ENCODE measurements around the gene HADHA. TPM values are rescaled to one million over a fixed set of nuclear protein-coding genes. Genes with fewer than 3 reads are reported as not detected.

The HADHA gene
- total RNA-seq, 2 experiments from 2014 or later = 126 to 150 TPM

GRCh38 chr2:26170795-26171194, 73.6 kb downstream of the HADHA start:
- no peak for DNase-seq (ENCODE audit: low spot score)
- Histone ChIP-seq H3K27ac (ENCODE audit: low read depth, low read length, poor library complexity, severe bottlenecking) (no peak overlapping the region), H3K79me2 (ENCODE audit: insufficient read depth, low read depth, low read length) (no peaks in the 10 kb centered on the region), H3K4me2 (ENCODE audit: low read length) (no peak overlapping the region), H3K9me2 (ENCODE audit: insufficient read depth, low read length) (no peaks in the 10 kb centered on the region), H3K4me1 (ENCODE audit: insufficient read depth, low read length, poor library complexity, severe bottlenecking) (no peaks in the 10 kb centered on the region), H3K36me3 (ENCODE audit: insufficient read depth, low read length) (no peaks in the 10 kb centered on the region), H2AFZ (ENCODE audit: low read length) (no peak overlapping the region), H3K9me3 (ENCODE audit: low read length) (no peaks in the 10 kb centered on the region), H3K4me3 (ENCODE audit: low read depth, low read length, poor library complexity, severe bottlenecking) (no peak overlapping the region), H4K20me1 (ENCODE audit: insufficient read depth, low read length) (no peaks in the 10 kb centered on the region)
- no TSS peak for BruUV-seq (replicated peaks)
- POLR2A ChIA-PET = no interaction called here
- CTCF ChIA-PET (ENCODE audit: unreplicated experiment) = no interaction called here
- TF ChIP-seq, protein P1, sequence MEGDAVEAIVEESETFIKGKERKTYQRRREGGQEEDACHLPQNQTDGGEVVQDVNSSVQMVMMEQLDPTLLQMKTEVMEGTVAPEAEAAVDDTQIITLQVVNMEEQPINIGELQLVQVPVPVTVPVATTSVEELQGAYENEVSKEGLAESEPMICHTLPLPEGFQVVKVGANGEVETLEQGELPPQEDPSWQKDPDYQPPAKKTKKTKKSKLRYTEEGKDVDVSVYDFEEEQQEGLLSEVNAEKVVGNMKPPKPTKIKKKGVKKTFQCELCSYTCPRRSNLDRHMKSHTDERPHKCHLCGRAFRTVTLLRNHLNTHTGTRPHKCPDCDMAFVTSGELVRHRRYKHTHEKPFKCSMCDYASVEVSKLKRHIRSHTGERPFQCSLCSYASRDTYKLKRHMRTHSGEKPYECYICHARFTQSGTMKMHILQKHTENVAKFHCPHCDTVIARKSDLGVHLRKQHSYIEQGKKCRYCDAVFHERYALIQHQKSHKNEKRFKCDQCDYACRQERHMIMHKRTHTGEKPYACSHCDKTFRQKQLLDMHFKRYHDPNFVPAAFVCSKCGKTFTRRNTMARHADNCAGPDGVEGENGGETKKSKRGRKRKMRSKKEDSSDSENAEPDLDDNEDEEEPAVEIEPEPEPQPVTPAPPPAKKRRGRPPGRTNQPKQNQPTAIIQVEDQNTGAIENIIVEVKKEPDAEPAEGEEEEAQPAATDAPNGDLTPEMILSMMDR (conservative IDR thresholded peaks at IDR 0.05; ENCODE audit: low read length) = no peak
- intact Hi-C loops (cut with micrococcal nuclease; ENCODE audit: unreplicated experiment) = no loop called here

DNA sequence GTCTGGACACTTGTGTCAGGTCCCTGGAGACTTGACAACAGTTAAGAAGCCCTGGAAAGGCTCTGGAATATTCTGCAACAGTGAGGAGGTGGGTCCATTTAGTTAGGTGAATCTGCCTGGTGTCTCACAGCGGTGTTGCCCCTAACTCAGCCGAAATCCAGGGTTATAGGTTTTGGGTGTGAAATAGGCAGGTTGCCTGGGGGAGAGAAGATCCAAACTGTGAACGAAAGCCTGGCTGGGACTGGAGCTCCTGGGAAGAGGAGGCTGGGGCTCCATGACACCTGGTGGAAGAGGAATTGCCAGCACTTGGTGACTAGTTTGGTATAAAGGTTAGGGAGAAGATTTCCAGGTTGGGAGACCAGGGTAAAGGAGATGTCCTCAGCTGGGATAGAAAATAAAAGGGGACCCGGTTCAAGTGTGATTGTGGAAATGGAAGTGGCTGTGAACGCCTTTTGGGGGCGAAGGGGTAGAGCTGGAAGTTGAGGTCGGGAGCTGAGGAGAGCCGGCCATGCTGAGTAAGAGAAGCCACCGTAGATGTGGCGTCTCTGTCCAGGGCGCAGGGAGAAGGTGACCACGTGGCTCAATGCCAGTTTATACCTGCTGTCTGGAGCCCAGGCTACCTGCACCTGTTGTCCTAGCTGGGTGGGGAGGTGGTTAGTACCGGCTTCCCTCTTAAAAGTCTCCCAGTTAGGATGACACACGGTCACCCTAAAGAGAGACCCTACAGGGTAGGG, 74.6 kb downstream of the HADHA start:
- H3K9me3 ChIP-seq (ENCODE audit: low read length) = no peaks in the 10 kb centered on the region
- H3K79me2 ChIP-seq (ENCODE audit: insufficient read depth, low read depth, low read length) = no peaks in the 10 kb centered on the region
- TF ChIP-seq, protein P1 (conservative IDR thresholded peaks at IDR 0.05; ENCODE audit: low read length) = no peak
- TF ChIP-seq EZH2phosphoT487 (IDR thresholded peaks at IDR 0.05; ENCODE audit: borderline replicate concordance, low read depth, low read length) = no peak
- H2AFZ ChIP-seq (ENCODE audit: low read length) = no peak overlapping the region
- no peak for DNase-seq (ENCODE audit: low spot score)
- ChIA-PET CTCF (ENCODE audit: unreplicated experiment) (no interaction called here), POLR2A (no interaction called here)
- H3K4me1 ChIP-seq (ENCODE audit: insufficient read depth, low read length, poor library complexity, severe bottlenecking) = no peaks in the 10 kb centered on the region
- no peaks in the 10 kb centered on the region for H3K9me2 ChIP-seq (ENCODE audit: insufficient read depth, low read length)
- no peak overlapping the region for H3K4me2 ChIP-seq (ENCODE audit: low read length)
- no peak overlapping the region for H3K4me3 ChIP-seq (ENCODE audit: low read depth, low read length, poor library complexity, severe bottlenecking)
- no peaks in the 10 kb centered on the region for H4K20me1 ChIP-seq (ENCODE audit: insufficient read depth, low read length)
- intact Hi-C loops (cut with micrococcal nuclease; ENCODE audit: unreplicated experiment) = no loop called here
- H3K36me3 ChIP-seq (ENCODE audit: insufficient read depth, low read length) = no peaks in the 10 kb centered on the region
- no TSS peak for BruUV-seq (replicated peaks)
- no peak overlapping the region for H3K27ac ChIP-seq (ENCODE audit: low read depth, low read length, poor library complexity, severe bottlenecking)

- Histone ChIP-seq H3K4me3 (ENCODE audit: low read depth, low read length, poor library complexity, severe bottlenecking) (no peak overlapping the region), H3K27ac (ENCODE audit: low read depth, low read length, poor library complexity, severe bottlenecking) (no peak overlapping the region), H3K9me3 (ENCODE audit: low read length) (no peaks in the 10 kb centered on the region), H3K79me2 (ENCODE audit: insufficient read depth, low read depth, low read length) (no peaks in the 10 kb centered on the region), H3K36me3 (ENCODE audit: insufficient read depth, low read length) (no peaks in the 10 kb centered on the region), H3K4me1 (ENCODE audit: insufficient read depth, low read length, poor library complexity, severe bottlenecking) (no peaks in the 10 kb centered on the region), H3K9me2 (ENCODE audit: insufficient read depth, low read length) (no peaks in the 10 kb centered on the region), H3K4me2 (ENCODE audit: low read length) (no peak overlapping the region), H4K20me1 (ENCODE audit: insufficient read depth, low read length) (no peaks in the 10 kb centered on the region), H2AFZ (ENCODE audit: low read length) (no peak overlapping the region)
- ChIA-PET CTCF (ENCODE audit: unreplicated experiment) (no interaction called here), POLR2A (no interaction called here)
- DNase-seq (ENCODE audit: low spot score) = no peak
- intact Hi-C loops (cut with micrococcal nuclease; ENCODE audit: unreplicated experiment) = no loop called here
- TF ChIP-seq, protein P1 (conservative IDR thresholded peaks at IDR 0.05; ENCODE audit: low read length) = no peak
- TF ChIP-seq EZH2phosphoT487 (IDR thresholded peaks at IDR 0.05; ENCODE audit: borderline replicate concordance, low read depth, low read length) = no peak
- BruUV-seq (replicated peaks) = no TSS peak
These were observed 75.2 kb downstream of the HADHA start for GRCh38 chr2:26169226-26169625.

Data from OCI-LY7 (cell line).